Trophoblast cell (in vitro differentiated cells and primary cell): ENCODE results near the gene REEP1.

Source experiments
- DNase-seq, 2 donors: peaks; one replicate each; pipeline ENCODE4 v3.0.0-alpha.2; 2016
- H2AFZ ChIP-seq: 2 replicates; pipeline ENCODE4 v1.6.1; 2013; ENCODE audit warnings: low read length, moderate library complexity, mild to moderate bottlenecking; ENCODE audit not compliant: insufficient read depth, poor library complexity
- H2AK5ac ChIP-seq: 2 replicates; pipeline ENCODE4 v1.6.1; 2013; ENCODE audit warnings: mild to moderate bottlenecking, low read length
- H2BK120ac ChIP-seq: 2 replicates; pipeline ENCODE4 v1.6.1; 2013; ENCODE audit warnings: low read length, mild to moderate bottlenecking, moderate library complexity; ENCODE audit not compliant: insufficient read depth, poor library complexity
- H2BK12ac ChIP-seq: 2 replicates; pipeline ENCODE4 v1.6.1; 2013; ENCODE audit warnings: mild to moderate bottlenecking, low read length, moderate library complexity
- H2BK5ac ChIP-seq: 2 replicates; pipeline ENCODE4 v1.6.1; 2013; ENCODE audit warnings: low read length, low read depth, moderate library complexity, mild to moderate bottlenecking; ENCODE audit not compliant: poor library complexity
- H3K14ac ChIP-seq: 2 replicates; pipeline ENCODE4 v1.6.1; 2013; ENCODE audit warnings: mild to moderate bottlenecking, low read length
- H3K18ac ChIP-seq: 2 replicates; pipeline ENCODE4 v1.6.1; 2013; ENCODE audit warnings: mild to moderate bottlenecking, low read length
- H3K23ac ChIP-seq: 2 replicates; pipeline ENCODE4 v1.6.1; 2013; ENCODE audit warnings: low read length
- H3K27ac ChIP-seq: 2 replicates; pipeline ENCODE4 v1.5.1; 2013; ENCODE audit warnings: low read depth, mild to moderate bottlenecking, inconsistent platforms, low read length, moderate library complexity
- H3K27me3 ChIP-seq: 2 replicates; pipeline ENCODE4 v1.6.1; 2013; ENCODE audit warnings: inconsistent platforms, mild to moderate bottlenecking, low read length, moderate library complexity; ENCODE audit not compliant: insufficient read depth
- H3K36me3 ChIP-seq, 2 experiments: 1 replicate in 1 of 2; 2 replicates in 1 of 2; pipeline ENCODE4 v1.6.1; 2013; ENCODE audit warnings: low read length in 2 of 2, mild to moderate bottlenecking in 2 of 2, moderate library complexity in 1 of 2; ENCODE audit not compliant: insufficient read depth in 2 of 2, control insufficient read depth in 1 of 2
- H3K4ac ChIP-seq: 2 replicates; pipeline ENCODE4 v1.6.1; 2013; ENCODE audit warnings: low read depth, mild to moderate bottlenecking, low read length, moderate library complexity
- H3K4me1 ChIP-seq, 2 experiments: 1 replicate in 1 of 2; 2 replicates in 1 of 2; pipeline ENCODE4 v1.6.1; 2013; ENCODE audit warnings: low read length in 2 of 2, mild to moderate bottlenecking in 2 of 2, moderate library complexity in 1 of 2; ENCODE audit not compliant: insufficient read depth in 2 of 2, control insufficient read depth in 1 of 2
- H3K4me2 ChIP-seq: 2 replicates; pipeline ENCODE4 v1.6.1; 2013; ENCODE audit warnings: inconsistent platforms, mild to moderate bottlenecking, low read length, moderate library complexity
- H3K4me3 ChIP-seq: 2 replicates; pipeline ENCODE4 v1.5.1; 2013; ENCODE audit warnings: mild to moderate bottlenecking, low read depth, low read length, inconsistent platforms
- H3K79me1 ChIP-seq: one replicate; pipeline ENCODE4 v1.6.1; 2013; ENCODE audit warnings: low read length
- H3K79me2 ChIP-seq: 2 replicates; pipeline ENCODE4 v1.6.1; 2013; ENCODE audit warnings: low read length, mild to moderate bottlenecking; ENCODE audit not compliant: control insufficient read depth, insufficient read depth, poor library complexity
- H3K9ac ChIP-seq: 2 replicates; pipeline ENCODE4 v1.6.1; 2013; ENCODE audit warnings: mild to moderate bottlenecking, low read length
- H3K9me3 ChIP-seq: 2 replicates; pipeline ENCODE4 v1.6.1; 2013; ENCODE audit warnings: low read depth, mild to moderate bottlenecking, control low read depth, inconsistent platforms, low read length; ENCODE audit not compliant: insufficient read depth
- H4K12ac ChIP-seq: 2 replicates; pipeline ENCODE4 v1.6.1; 2013; ENCODE audit warnings: low read depth, mild to moderate bottlenecking, low read length, moderate library complexity
- H4K8ac ChIP-seq: 2 replicates; pipeline ENCODE4 v1.6.1; 2013; ENCODE audit warnings: low read depth, mild to moderate bottlenecking, low read length, moderate library complexity
- H4K91ac ChIP-seq: one replicate; pipeline ENCODE4 v1.6.1; 2013; ENCODE audit warnings: low read depth, mild to moderate bottlenecking, low read length, moderate library complexity
- WGBS: extraction: QIAGEN DNeasy Blood & Tissue Kit; methylation state at CpG from one replicate; pipeline ENCODE4 v1.1.7; 2013; ENCODE audit warnings: missing lambda C conversion rate; ENCODE audit not compliant: insufficient read length, insufficient coverage; ENCODE audit errors: extremely low coverage; 5-methylcytosine and 5-hydroxymethylcytosine counted together

REEP1 gene

GRCh38 chr2:86227685-86228084, 109.7 kb downstream of the REEP1 start:
- Histone ChIP-seq H2AFZ (no peak overlapping the region), H2BK12ac (no peak overlapping the region), H3K23ac (no peak overlapping the region), H3K14ac (no peak overlapping the region), H3K9ac (no peak overlapping the region), H2BK120ac (no peak overlapping the region), H4K12ac (no peak overlapping the region), H2AK5ac (no peak overlapping the region), H3K4me2 (no peak overlapping the region), H3K27ac (no peak overlapping the region), H3K79me2 (no peaks in the 10 kb centered on the region), H2BK5ac (no peak overlapping the region), H3K4ac (no peak overlapping the region), H3K36me3 (no peaks in the 10 kb centered on the region), H3K79me1 (no peaks in the 10 kb centered on the region), H3K18ac (no peak overlapping the region), H4K8ac (no peak overlapping the region), H3K9me3 (peaks cover 5% of the 10 kb centered on the region), H3K4me1 (no peaks in the 10 kb centered on the region), H3K27me3 (no peaks in the 10 kb centered on the region), H4K91ac (no peak overlapping the region), H3K4me3 (no peak overlapping the region)
- no peak for DNase-seq
- no CpG with 5 or more reads among the region's 2 CpGs for WGBS

GRCh38 chr2:86226636-86227520, 110.5 kb downstream of the REEP1 start:
- no peak overlapping the region for H3K4ac ChIP-seq
- no peak overlapping the region for H2AFZ ChIP-seq
- no peak overlapping the region for H4K91ac ChIP-seq
- no CpG with 5 or more reads among the region's 9 CpGs for WGBS
- no peak overlapping the region for H3K14ac ChIP-seq
- no peak overlapping the region for H2AK5ac ChIP-seq
- H2BK12ac ChIP-seq, result no peak overlapping the region
- no peak overlapping the region for H4K12ac ChIP-seq
- H2BK120ac ChIP-seq, result no peak overlapping the region
- DNase-seq, result no peak
- H3K79me1 ChIP-seq, result no peaks in the 10 kb centered on the region
- no peak overlapping the region for H3K4me2 ChIP-seq
- no peaks in the 10 kb centered on the region for H3K27me3 ChIP-seq
- H3K9me3 ChIP-seq, result peaks cover 3% of the 10 kb centered on the region
- H3K23ac ChIP-seq, result no peak overlapping the region
- no peaks in the 10 kb centered on the region for H3K36me3 ChIP-seq
- no peak overlapping the region for H3K27ac ChIP-seq
- H2BK5ac ChIP-seq, result no peak overlapping the region
- no peaks in the 10 kb centered on the region for H3K79me2 ChIP-seq
- H3K4me3 ChIP-seq, result peak overlapping the region; percentile 34
- H3K4me1 ChIP-seq, result no peaks in the 10 kb centered on the region
- H3K9ac ChIP-seq, result no peak overlapping the region
- H4K8ac ChIP-seq, result no peak overlapping the region
- H3K18ac ChIP-seq, result no peak overlapping the region

- H3K23ac ChIP-seq, result no peak overlapping the region
- H2BK120ac ChIP-seq, result no peak overlapping the region
- H4K8ac ChIP-seq, result no peak overlapping the region
- no peak overlapping the region for H2BK12ac ChIP-seq
- no peak overlapping the region for H3K27ac ChIP-seq
- H2AFZ ChIP-seq, result no peak overlapping the region
- H3K9ac ChIP-seq, result no peak overlapping the region
- no peaks in the 10 kb centered on the region for H3K27me3 ChIP-seq
- H3K79me2 ChIP-seq, result no peaks in the 10 kb centered on the region
- no peaks in the 10 kb centered on the region for H3K79me1 ChIP-seq
- H2BK5ac ChIP-seq, result no peak overlapping the region
- no peak overlapping the region for H3K4ac ChIP-seq
- H3K18ac ChIP-seq, result no peak overlapping the region
- no peak overlapping the region for H3K14ac ChIP-seq
- H3K9me3 ChIP-seq, result peaks cover 3% of the 10 kb centered on the region
- H4K12ac ChIP-seq, result no peak overlapping the region
- no peaks in the 10 kb centered on the region for H3K4me1 ChIP-seq
- H3K4me3 ChIP-seq, result no peak overlapping the region
- H3K4me2 ChIP-seq, result no peak overlapping the region
- no peaks in the 10 kb centered on the region for H3K36me3 ChIP-seq
- H2AK5ac ChIP-seq, result no peak overlapping the region
- peak in 1 of 2 donors; percentile 10 for DNase-seq
- no CpG with 5 or more reads among the region's 4 CpGs for WGBS
- no peak overlapping the region for H4K91ac ChIP-seq
Observed at GRCh38 chr2:86226070-86226469, 111.4 kb downstream of the REEP1 start.

GRCh38 chr2:86225581-86225980, 111.8 kb downstream of the REEP1 start:
- H3K27ac ChIP-seq, result no peak overlapping the region
- H3K4me1 ChIP-seq, result no peaks in the 10 kb centered on the region
- H4K12ac ChIP-seq, result no peak overlapping the region
- H4K8ac ChIP-seq, result no peak overlapping the region
- WGBS, result no CpG with 5 or more reads among the region's 6 CpGs
- H3K79me1 ChIP-seq, result no peaks in the 10 kb centered on the region
- peaks cover 3% of the 10 kb centered on the region for H3K9me3 ChIP-seq
- H2AK5ac ChIP-seq, result no peak overlapping the region
- H3K18ac ChIP-seq, result no peak overlapping the region
- no peaks in the 10 kb centered on the region for H3K36me3 ChIP-seq
- H3K4me3 ChIP-seq, result no peak overlapping the region
- no peak overlapping the region for H3K9ac ChIP-seq
- H4K91ac ChIP-seq, result no peak overlapping the region
- no peak overlapping the region for H3K4ac ChIP-seq
- no peak overlapping the region for H2BK120ac ChIP-seq
- no peaks in the 10 kb centered on the region for H3K27me3 ChIP-seq
- no peaks in the 10 kb centered on the region for H3K79me2 ChIP-seq
- H2AFZ ChIP-seq, result no peak overlapping the region
- H3K4me2 ChIP-seq, result no peak overlapping the region
- no peak overlapping the region for H2BK12ac ChIP-seq
- no peak overlapping the region for H3K14ac ChIP-seq
- H2BK5ac ChIP-seq, result no peak overlapping the region
- DNase-seq, result peak in 1 of 2 donors; percentile 23
- H3K23ac ChIP-seq, result no peak overlapping the region
